Osteoblast (primary cell): ENCODE measurements around the gene NTRK1. TPM values are rescaled to one million over a fixed set of nuclear protein-coding genes. Genes with fewer than 3 reads are reported as not detected.
A peak's percentile ranks its signal among the peaks of the same experiment; 100 is the strongest.

Source experiments
- DNase-seq: peaks from one replicate; pipeline ENCODE4 v3.0.0; 2011; ENCODE audit warnings: low spot score, mixed read lengths; ENCODE audit not compliant: insufficient read length; ENCODE audit errors: missing footprints
- H2AFZ ChIP-seq: 2 replicates; pipeline ENCODE4 v1.6.0; 2011; ENCODE audit warnings: mild to moderate bottlenecking, low read length
- H3K27ac ChIP-seq: 2 replicates; pipeline ENCODE4 v1.5.1; 2011; ENCODE audit warnings: mild to moderate bottlenecking, low read depth, low read length, moderate library complexity
- H3K27me3 ChIP-seq: 2 replicates; pipeline ENCODE4 v1.6.0; 2012; ENCODE audit warnings: mild to moderate bottlenecking, control low read depth, inconsistent platforms, low read length, moderate library complexity; ENCODE audit not compliant: insufficient read depth
- H3K36me3 ChIP-seq: 2 replicates; pipeline ENCODE4 v1.5.1; 2011; ENCODE audit warnings: mild to moderate bottlenecking, low read length, control low read depth, moderate library complexity; ENCODE audit not compliant: insufficient read depth
- H3K4me1 ChIP-seq: 2 replicates; pipeline ENCODE4 v1.5.1; 2011; ENCODE audit warnings: mild to moderate bottlenecking, low read length, control low read depth, moderate library complexity; ENCODE audit not compliant: insufficient read depth
- H3K4me2 ChIP-seq: 2 replicates; pipeline ENCODE4 v1.6.0; 2011; ENCODE audit warnings: mild to moderate bottlenecking, low read length; ENCODE audit not compliant: insufficient read depth
- H3K4me3 ChIP-seq: fragments of 200-600 bp; sonication (generic); 3 replicates; pipeline ENCODE4 v1.5.1; 2012; ENCODE audit warnings: mild to moderate bottlenecking, low read length, inconsistent platforms; ENCODE audit not compliant: insufficient read depth
- H3K79me2 ChIP-seq: 2 replicates; pipeline ENCODE4 v1.6.0; 2012; ENCODE audit warnings: mild to moderate bottlenecking, low read length, control low read depth, inconsistent platforms; ENCODE audit not compliant: insufficient read depth
- H3K9me3 ChIP-seq: 2 replicates; pipeline ENCODE4 v1.5.1; 2011; ENCODE audit warnings: low read depth, low read length, control low read depth
- H4K20me1 ChIP-seq: 2 replicates; pipeline ENCODE4 v1.6.0; 2012; ENCODE audit warnings: mild to moderate bottlenecking, low read length, control low read depth; ENCODE audit not compliant: insufficient read depth
- CTCF ChIP-seq: IDR thresholded peaks from 2 replicates; pipeline ENCODE4 v1.5.1; 2011; ENCODE audit warnings: mild to moderate bottlenecking, low read depth, low read length, moderate library complexity; ENCODE audit errors: extremely low read depth
- total RNA-seq: library from RNA; depleted of rRNA; stranded (reverse); fragments of >200 nt; gene quantifications from 2 replicates; pipeline ENCODE4 v1.2.3, GENCODE V29; 2012

The NTRK1 gene
- total RNA-seq, 1 donor: 0.36 TPM

- Histone ChIP-seq H3K9me3 (no peaks in the 10 kb centered on the region), H3K36me3 (no peaks in the 10 kb centered on the region), H2AFZ (peak overlapping the region; percentile 40), H3K4me1 (peaks cover 14% of the 10 kb centered on the region), H3K27ac (no peak overlapping the region), H3K27me3 (peaks cover 69% of the 10 kb centered on the region), H4K20me1 (no peaks in the 10 kb centered on the region), H3K4me2 (peak overlapping the region; percentile 81), H3K79me2 (no peaks in the 10 kb centered on the region), H3K4me3 (peak overlapping the region; percentile 63)
- DNase-seq: peak; percentile 95
- TF ChIP-seq CTCF: peak; percentile 64
These were observed 495 bp upstream of the NTRK1 start for GRCh38 chr1:156860113-156860627.

- H3K36me3 ChIP-seq: no peaks in the 10 kb centered on the region
- H3K27ac ChIP-seq: no peak overlapping the region
- H3K79me2 ChIP-seq: no peaks in the 10 kb centered on the region
- no peaks in the 10 kb centered on the region for H4K20me1 ChIP-seq
- H3K27me3 ChIP-seq: peaks cover 65% of the 10 kb centered on the region
- DNase-seq: no peak
- no peak overlapping the region for H3K4me3 ChIP-seq
- no peak overlapping the region for H3K4me2 ChIP-seq
- no peak overlapping the region for H2AFZ ChIP-seq
- H3K9me3 ChIP-seq: no peaks in the 10 kb centered on the region
- no peak for TF ChIP-seq CTCF
- peaks cover 14% of the 10 kb centered on the region for H3K4me1 ChIP-seq
These were observed 1.9 kb downstream of the NTRK1 start for GRCh38 chr1:156862584-156862983.

- Histone ChIP-seq H3K4me3 (no peak overlapping the region), H3K27me3 (peaks cover 59% of the 10 kb centered on the region)
These were observed 2.4 kb downstream of the NTRK1 start for GRCh38 chr1:156862997-156863599.

More at GRCh38 chr1:156862997-156863599, 2.4 kb downstream of the NTRK1 start:
- Histone ChIP-seq H3K27ac (no peak overlapping the region), H4K20me1 (no peaks in the 10 kb centered on the region), H3K4me1 (peaks cover 14% of the 10 kb centered on the region), H2AFZ (no peak overlapping the region), H3K9me3 (no peaks in the 10 kb centered on the region), H3K79me2 (no peaks in the 10 kb centered on the region), H3K36me3 (no peaks in the 10 kb centered on the region), H3K4me2 (no peak overlapping the region)
- DNase-seq: no peak
- no peak for TF ChIP-seq CTCF
